HG03342 (cell line): ENCODE data around the gene PRPF18.

ENCODE experiments used
- ATAC-seq: cut with Tn5 transposase; IDR thresholded peaks from one replicate; pipeline ENCODE4 v1.9.1; 2021; ENCODE audit warnings: mild to moderate bottlenecking, moderate library complexity; ENCODE audit not compliant: unreplicated experiment

PRPF18 gene

DNA sequence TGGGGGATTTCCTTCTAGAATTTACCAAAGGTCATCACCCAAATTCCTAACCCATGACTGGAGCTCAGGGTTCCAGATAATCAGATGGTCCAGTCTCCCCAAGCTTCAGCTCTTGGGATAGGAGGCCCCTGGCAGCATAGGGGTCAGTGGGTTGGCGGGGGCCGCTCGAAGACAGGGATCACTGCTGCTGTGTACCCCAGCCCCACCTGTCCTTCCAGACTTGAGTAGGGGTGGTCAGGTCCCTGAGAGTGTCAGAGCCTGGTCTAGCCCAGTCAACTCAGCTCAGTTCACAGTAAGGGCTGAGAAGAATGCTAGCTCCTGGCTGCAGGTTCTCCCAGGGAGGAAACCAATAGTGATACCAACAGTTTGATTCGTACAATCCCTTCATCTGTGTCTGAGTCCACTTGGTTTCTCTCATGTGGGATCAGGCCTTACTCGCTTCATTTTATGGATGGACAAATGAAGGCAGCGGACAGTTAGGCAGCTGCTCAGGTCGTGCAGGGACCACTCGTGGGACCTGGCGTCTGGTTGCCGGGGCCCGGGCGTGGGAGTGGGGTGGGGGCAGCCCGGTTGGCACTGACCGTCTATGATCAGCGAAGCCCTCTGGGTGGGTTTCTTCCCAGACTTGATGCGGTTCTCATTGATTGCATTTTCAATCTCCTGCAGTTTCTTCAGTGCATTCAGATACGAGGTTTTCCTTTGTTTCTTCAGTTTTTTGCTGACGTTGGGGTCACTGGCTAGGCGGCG, 78.9 kb downstream of the PRPF18 start:
- ATAC-seq, result no peak

DNA sequence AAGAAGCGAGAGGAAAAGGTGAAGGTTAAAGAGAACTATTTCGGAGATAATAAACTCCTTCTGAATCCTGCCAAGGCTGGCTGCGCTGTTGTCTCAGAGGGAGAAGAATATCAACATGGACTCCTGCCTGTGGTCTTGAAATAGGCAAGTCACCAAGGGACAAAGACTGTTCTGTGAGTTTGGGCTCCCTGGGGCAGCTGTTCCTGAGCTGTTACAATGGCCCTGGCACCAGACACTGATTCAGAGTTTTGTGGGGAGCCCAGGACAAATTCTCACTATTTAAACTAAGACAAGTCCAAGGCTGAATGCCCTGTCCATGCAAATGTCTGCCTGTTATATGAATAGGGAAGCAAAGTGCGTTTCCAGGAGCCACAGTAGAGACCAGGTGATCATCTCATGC, 81.4 kb downstream of the PRPF18 start:
- no peak for ATAC-seq

DNA sequence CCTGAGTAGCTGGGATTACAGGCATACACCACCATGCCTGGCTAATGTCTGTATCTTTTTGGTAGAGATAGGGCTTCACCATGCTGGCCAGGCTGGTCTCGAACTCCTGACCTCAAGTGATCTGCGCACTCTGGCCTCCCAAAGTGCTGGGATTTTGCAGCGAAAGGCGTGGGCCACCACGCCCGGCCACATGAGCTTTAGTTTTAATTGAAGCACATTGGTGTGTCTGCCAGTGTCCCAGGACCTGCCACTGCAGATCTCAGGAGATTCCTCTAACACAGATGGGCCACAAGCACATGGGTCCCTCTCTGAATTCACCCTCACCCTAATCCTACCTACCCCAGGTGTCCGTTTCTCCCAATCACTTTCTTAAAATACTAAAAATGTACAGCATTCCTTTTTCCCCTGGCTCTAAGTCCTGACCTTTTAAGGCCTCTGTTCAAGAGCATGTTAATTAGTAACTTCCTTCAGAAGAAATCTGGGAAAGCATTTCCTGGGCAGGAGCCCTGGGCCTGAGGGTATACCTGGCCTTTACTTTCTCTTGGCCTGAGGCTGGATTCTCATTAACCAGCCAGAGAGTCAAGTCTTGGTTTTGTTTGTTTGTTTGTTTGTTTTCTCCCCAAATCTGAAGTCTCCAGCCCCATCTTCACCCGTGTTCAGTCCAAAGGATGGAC, 82.6 kb downstream of the PRPF18 start:
- ATAC-seq, result no peak

DNA sequence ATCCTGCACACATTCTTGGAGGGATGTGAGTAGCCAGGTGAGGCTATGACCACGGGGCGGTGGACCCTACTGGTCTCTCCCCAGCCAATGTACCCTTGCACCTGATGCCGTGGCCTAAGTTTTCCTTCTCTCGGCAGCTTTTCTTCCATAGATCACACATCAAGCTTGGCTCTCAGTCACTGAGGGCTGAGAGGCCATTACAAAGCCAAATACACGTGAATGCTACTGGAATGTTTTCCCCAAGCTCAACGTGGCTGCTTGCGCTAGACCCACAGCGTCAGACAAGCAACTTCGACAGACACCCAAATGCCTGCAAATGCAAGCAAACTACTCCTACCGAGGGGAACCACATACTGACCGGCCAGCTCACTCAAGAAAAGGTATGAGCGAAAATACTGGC, 83.1 kb downstream of the PRPF18 start:
- ATAC-seq, result no peak

DNA sequence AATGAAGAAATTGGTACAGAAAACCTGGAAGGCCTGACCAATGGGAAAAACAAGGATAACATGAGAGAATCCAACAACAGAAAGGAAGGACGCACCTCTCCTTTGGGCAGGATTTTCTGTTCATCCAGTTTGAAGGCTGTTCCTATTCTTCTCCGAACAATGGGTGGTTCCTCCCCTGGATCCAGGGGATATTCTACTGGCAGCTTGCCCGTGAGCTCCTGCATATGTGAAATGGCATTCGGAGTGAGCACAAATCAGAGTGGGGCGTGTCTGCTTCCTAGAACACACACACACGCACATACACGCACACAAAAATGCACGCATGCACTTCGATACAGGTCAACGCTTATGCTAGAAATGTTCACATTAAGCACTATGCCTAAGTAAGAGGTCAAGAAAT, 83.5 kb downstream of the PRPF18 start:
- ATAC-seq, result no peak

DNA sequence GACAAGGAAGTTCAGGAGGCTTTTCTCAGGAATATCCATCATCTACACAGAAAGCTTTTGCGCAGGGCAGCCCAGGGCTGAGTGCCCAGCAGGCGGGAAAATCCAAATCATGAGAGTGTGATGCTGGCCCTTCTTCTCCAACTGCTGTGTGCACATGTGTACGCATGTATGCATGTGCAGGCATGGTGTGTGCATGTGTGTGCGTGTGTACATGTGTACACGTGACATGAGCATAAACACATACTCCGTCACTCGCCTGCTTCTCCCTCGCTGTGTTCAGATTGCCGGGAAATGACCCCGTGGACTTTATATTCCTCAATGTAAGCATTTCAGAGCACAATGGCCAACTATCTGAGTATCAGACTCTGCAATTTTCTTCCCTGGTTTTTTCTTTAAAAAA, 85.1 kb downstream of the PRPF18 start:
- no peak for ATAC-seq

DNA sequence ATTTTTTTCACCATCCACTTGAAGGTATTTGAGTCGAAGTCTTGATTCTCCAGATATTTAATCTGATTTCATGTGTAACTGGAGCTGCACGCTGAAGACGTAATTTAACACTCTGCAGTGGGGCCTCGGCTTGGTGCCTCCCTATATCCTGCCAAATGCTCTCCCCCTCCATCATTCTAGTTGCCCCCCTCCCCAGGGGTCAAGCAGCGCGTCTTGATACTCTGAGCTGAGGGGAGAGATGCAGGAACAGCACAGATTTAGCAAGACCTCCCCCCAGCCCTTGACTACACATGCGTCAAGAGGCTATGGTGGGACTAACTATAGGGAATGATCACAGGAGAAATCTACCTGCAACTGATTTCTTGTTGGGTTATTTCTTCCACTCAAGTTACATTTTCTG, 85.8 kb downstream of the PRPF18 start:
- ATAC-seq, result no peak

DNA sequence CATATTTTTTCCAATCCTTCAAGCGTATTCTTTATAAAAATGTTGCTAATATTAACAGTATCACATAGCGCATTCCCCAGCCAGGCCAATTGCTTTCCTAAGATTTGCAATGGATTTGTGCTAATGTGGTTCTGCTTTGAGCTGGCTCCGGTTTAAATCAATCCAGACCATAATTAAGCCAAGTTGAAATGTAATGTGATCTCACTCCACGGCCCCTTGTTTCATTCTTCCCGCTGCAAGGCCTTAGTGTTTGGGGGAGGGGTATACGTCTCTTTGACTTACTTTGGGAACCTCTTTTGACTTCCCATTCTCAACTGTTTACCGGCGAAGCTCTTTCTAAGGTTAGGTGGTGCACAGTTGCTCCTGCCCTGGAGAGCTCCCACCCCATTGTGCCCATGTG, 86.4 kb downstream of the PRPF18 start:
- ATAC-seq, result no peak

DNA sequence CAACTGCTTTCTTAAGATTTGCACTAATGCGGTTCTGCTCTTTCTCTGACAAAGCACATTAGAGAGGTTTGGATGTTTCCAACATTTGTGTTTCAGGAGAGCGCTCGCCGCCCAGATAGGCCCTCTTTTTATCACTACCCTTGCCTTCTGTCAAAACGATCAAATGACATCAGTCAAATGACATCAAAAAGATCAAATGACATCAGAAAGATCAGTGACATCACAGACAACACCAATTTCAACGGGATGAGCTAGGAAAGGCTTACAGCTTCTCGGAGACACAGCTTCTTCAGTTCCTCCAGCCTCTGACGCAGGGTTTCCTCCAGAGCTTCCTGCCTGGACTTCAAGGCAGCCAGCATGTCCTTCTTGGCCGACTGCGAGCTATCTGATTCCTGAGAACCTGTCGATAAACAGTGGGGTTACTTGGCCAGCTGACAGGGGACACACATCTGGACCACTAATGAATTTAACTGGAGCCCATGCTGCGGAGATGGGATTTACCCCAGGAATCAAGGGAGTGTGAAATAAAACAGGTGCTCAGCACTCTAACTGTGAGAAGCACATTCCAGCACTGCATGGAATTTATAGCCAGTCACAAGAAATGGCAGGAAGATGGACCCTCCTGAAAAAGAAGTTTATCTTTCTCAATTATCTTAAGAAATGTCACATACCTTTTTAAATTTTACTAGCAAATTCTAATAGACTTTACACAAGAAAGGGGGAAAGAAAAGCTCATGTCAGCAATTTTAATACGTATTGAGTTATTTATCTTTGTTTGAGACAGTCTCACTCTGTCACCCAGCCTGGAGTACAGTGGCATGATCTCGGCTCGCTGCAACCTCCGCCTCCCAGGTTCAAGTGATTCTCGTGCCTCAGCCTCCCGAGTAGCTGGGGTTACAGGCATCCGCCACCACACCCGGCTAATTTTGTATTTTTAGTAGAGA, 88.2 kb downstream of the PRPF18 start:
- ATAC-seq, result no peak

DNA sequence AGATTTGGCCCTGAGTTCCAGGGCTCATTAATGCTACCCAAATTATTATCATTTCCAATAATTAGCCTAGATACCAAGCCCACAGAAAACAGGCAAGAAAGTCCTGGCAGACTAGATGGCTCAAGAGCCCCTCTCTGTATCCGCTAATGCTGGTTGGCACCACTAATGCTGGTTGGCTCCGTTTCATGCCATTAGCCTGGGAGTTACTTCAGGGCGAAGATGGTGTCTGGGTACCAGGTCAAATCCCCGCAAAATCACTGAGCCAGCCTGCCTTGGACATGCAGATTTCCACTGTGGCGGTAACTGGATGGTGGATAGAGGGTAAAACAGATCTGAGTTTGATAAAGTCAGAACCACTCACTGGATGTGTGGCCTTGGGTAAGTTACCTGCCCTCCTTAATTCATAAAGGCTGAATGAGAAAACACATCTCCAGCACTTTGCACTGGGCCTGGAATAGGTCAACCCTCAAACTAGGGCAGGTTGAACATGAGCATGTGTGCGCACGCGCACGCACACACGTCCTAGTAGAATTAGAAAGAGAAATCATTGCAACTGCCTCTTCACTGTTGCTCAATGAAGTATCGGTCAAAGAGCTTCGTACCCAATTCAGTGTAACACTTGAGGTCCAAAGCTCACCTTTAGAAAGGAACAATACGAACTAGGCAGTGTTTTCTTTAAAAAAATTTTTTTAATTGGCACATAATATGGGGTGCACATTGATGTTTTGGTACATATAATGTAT, 91.5 kb downstream of the PRPF18 start:
- ATAC-seq, result no peak
